GM12878 (cell line): ENCODE results near the gene ALMS1. TPM values are rescaled to one million over a fixed set of nuclear protein-coding genes. Genes with fewer than 3 reads are reported as not detected.
A peak's percentile ranks its signal among the peaks of the same experiment; 100 is the strongest.

Experiments used
- ATF3 ChIP-seq: IDR thresholded peaks from 2 replicates; pipeline ENCODE4 v1.6.1; 2011; ENCODE audit warnings: low read depth, mild to moderate bottlenecking, low read length, moderate library complexity, borderline replicate concordance; ENCODE audit errors: extremely low read depth
- BCLAF1 ChIP-seq: fragments of 450-650 bp; IDR thresholded peaks from 2 replicates; pipeline ENCODE4 v1.6.1; 2017; ENCODE audit warnings: antibody characterized with exemption, mild to moderate bottlenecking, moderate library complexity
- ESRRA ChIP-seq: IDR thresholded peaks from 2 replicates; pipeline ENCODE4 v1.6.1; 2012; ENCODE audit warnings: mild to moderate bottlenecking, low read length, improper control_type of control experiment
- EZH2 ChIP-seq: IDR thresholded peaks from 2 replicates; pipeline ENCODE4 v1.6.1; 2012; ENCODE audit warnings: low read depth, mild to moderate bottlenecking, control low read depth, inconsistent platforms, low read length, borderline replicate concordance; ENCODE audit not compliant: control insufficient read depth
- FOXK2 ChIP-seq: fragments of 450-650 bp; IDR thresholded peaks from 2 replicates; pipeline ENCODE4 v1.6.1; 2017; ENCODE audit warnings: mild to moderate bottlenecking, moderate library complexity
- IRF4 ChIP-seq: IDR thresholded peaks from 2 replicates; pipeline ENCODE4 v1.6.1; 2011; ENCODE audit warnings: low read depth, low read length
- JUNB ChIP-seq: IDR thresholded peaks from 2 replicates; pipeline ENCODE4 v1.6.1; 2016; ENCODE audit warnings: antibody characterized with exemption, mild to moderate bottlenecking
- NFXL1 ChIP-seq: fragments of 450-650 bp; IDR thresholded peaks from 2 replicates; pipeline ENCODE4 v1.6.1; 2017; ENCODE audit warnings: antibody characterized with exemption, mild to moderate bottlenecking, borderline replicate concordance
- NFYB ChIP-seq: IDR thresholded peaks from 2 replicates; pipeline ENCODE4 v1.6.1; 2011; ENCODE audit warnings: low read depth, mild to moderate bottlenecking, low read length, improper control_type of control experiment, moderate library complexity; ENCODE audit not compliant: insufficient read depth
- NKRF ChIP-seq: fragments of 450-650 bp; conservative IDR thresholded peaks from 2 replicates; pipeline ENCODE4 v1.6.1; 2017; ENCODE audit warnings: mild to moderate bottlenecking, moderate library complexity
- PML ChIP-seq: IDR thresholded peaks from 2 replicates; pipeline ENCODE4 v1.6.1; 2012; ENCODE audit warnings: low read length, inconsistent platforms
- POLR2A ChIP-seq: IDR thresholded peaks from 2 replicates; pipeline ENCODE4 v1.6.1; 2011; ENCODE audit warnings: low read depth, mild to moderate bottlenecking, low read length
- RELA ChIP-seq: fragments of 450-650 bp; IDR thresholded peaks from 2 replicates; pipeline ENCODE4 v1.8.0; 2014; ENCODE audit warnings: borderline replicate concordance; ENCODE audit not compliant: partially characterized antibody
- RUNX3 ChIP-seq: IDR thresholded peaks from 2 replicates; pipeline ENCODE4 v1.6.1; 2012; ENCODE audit warnings: low read length, inconsistent platforms
- SIX5 ChIP-seq: IDR thresholded peaks from 2 replicates; pipeline ENCODE4 v1.6.1; 2011; ENCODE audit warnings: mild to moderate bottlenecking, low read depth, low read length, moderate library complexity; ENCODE audit not compliant: severe bottlenecking
- SMAD1 ChIP-seq: fragments of 450-650 bp; IDR thresholded peaks from 2 replicates; pipeline ENCODE4 v1.6.1; 2018; ENCODE audit warnings: mild to moderate bottlenecking, low read depth; ENCODE audit not compliant: partially characterized antibody
- SREBF1 ChIP-seq: IDR thresholded peaks from 2 replicates; pipeline ENCODE4 v1.6.1; 2012; ENCODE audit warnings: mild to moderate bottlenecking, low read length
- TAF1 ChIP-seq: IDR thresholded peaks from 2 replicates; pipeline ENCODE4 v1.6.1; 2011; ENCODE audit warnings: mild to moderate bottlenecking, low read depth, low read length, borderline replicate concordance
- YY1 ChIP-seq: IDR thresholded peaks from 2 replicates; pipeline ENCODE4 v1.6.1; 2011; ENCODE audit warnings: low read depth, mild to moderate bottlenecking, low read length
- ZZZ3 ChIP-seq: IDR thresholded peaks from 2 replicates; pipeline ENCODE4 v1.6.1; 2011; ENCODE audit warnings: low read depth; ENCODE audit not compliant: control insufficient read depth, insufficient read length
- polyA plus RNA-seq, 11 experiments: library from polyadenylated mRNA; depleted of rRNA in 4 of 11; unstranded in 6 of 11; stranded (reverse) in 5 of 11; fragments of >200 nt; fragmentation: Nextera tagmentation in 4 of 11; fragmentation: Illumina TruSeq in 1 of 11; extraction: Ambion mirVana in 4 of 11; extraction: Trizol in 1 of 11; gene quantifications; 1 replicate in 1 of 11; 2 replicates in 10 of 11; pipeline versions ENCODE4 v1.2.1 to v1.2.3, GENCODE V29; 2011 to 2016; ENCODE audit warnings: inconsistent platforms in 2 of 11, missing spikeins in 2 of 11, low read depth in 1 of 11
- total RNA-seq, 4 experiments: library from RNA; depleted of rRNA in 3 of 4; stranded (reverse); fragments of >200 nt in 3 of 4; fragmentation: Illumina TruSeq in 1 of 4; extraction: Trizol in 1 of 4; gene quantifications; 2 replicates each; pipeline versions ENCODE4 v1.2.1 to v1.2.3, GENCODE V29; 2013 to 2021
- TF ChIP-seq, protein P1 (sequence below): fragments of 150-350 bp; IDR thresholded peaks from 2 replicates; pipeline ENCODE4 v1.6.1; 2014; ENCODE audit warnings: mild to moderate bottlenecking, low read depth, low read length
- TF ChIP-seq, protein P2 (sequence below): fragments of 450-650 bp; IDR thresholded peaks from 2 replicates; pipeline ENCODE4 v1.6.1; 2017; ENCODE audit warnings: mild to moderate bottlenecking

ALMS1 gene
- total and polyA plus RNA-seq, 10 of the 15 experiments (the other 5 are each of a cell fraction or from before 2014, with no cell fraction given), result 1.1 to 25.8 (median 10.6) TPM

DNA sequence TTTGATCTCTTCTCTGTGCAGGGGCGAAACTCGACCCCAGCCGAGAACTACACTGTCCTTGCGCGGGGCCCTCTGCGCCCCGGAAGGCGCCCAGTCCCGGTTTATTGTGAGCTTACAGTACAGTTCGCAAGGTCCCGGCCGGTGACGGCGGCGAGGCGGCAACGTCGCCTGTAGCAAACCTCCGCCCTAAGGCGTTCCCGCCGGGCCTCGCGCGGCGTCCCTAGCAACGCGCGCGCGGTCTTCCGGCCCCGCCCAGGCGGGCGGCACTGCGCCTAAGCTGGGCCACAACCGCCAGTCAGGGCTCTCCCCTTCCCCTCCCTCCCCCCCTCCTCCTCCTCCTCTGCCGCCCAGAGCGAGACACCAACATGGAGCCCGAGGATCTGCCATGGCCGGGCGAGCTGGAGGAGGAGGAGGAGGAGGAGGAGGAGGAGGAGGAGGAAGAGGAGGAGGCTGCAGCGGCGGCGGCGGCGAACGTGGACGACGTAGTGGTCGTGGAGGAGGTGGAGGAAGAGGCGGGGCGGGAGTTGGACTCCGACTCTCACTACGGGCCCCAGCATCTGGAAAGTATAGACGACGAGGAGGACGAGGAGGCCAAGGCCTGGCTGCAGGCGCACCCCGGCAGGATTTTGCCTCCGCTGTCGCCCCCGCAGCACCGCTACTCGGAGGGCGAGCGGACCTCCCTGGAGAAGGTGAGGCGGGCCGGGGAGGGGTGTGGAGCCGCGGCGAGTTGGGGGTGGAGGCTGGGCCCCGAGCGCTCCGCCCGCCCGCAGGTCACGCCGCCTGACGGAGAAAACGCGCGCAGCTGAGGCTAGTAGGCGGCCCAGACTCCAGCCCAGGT is at the start of gene ALMS1 (continued):
- TF ChIP-seq NFXL1 (peak; percentile 98), RELA (peak; percentile 26), SREBF1 (no peak), ZZZ3 (no peak), ATF3 (no peak), BCLAF1 (no peak), PML (0 out of 2 replicates have a peak, but pooled peaks have one; percentile 28), TAF1 (peak; percentile 60; the same call in 1 of the 2 replicates), YY1 (peak; percentile 42), ESRRA (no peak), FOXK2 (no peak), SIX5 (no peak), NKRF (peak; percentile 83), RUNX3 (no peak), SMAD1 (no peak), POLR2A (peak; percentile 76), IRF4 (0 out of 2 replicates have a peak, but pooled peaks have one; percentile 9), EZH2 (no peak), JUNB (no peak), NFYB (no peak)
- TF ChIP-seq, protein P1, sequence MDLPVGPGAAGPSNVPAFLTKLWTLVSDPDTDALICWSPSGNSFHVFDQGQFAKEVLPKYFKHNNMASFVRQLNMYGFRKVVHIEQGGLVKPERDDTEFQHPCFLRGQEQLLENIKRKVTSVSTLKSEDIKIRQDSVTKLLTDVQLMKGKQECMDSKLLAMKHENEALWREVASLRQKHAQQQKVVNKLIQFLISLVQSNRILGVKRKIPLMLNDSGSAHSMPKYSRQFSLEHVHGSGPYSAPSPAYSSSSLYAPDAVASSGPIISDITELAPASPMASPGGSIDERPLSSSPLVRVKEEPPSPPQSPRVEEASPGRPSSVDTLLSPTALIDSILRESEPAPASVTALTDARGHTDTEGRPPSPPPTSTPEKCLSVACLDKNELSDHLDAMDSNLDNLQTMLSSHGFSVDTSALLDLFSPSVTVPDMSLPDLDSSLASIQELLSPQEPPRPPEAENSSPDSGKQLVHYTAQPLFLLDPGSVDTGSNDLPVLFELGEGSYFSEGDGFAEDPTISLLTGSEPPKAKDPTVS, result no peak
- TF ChIP-seq, protein P2, sequence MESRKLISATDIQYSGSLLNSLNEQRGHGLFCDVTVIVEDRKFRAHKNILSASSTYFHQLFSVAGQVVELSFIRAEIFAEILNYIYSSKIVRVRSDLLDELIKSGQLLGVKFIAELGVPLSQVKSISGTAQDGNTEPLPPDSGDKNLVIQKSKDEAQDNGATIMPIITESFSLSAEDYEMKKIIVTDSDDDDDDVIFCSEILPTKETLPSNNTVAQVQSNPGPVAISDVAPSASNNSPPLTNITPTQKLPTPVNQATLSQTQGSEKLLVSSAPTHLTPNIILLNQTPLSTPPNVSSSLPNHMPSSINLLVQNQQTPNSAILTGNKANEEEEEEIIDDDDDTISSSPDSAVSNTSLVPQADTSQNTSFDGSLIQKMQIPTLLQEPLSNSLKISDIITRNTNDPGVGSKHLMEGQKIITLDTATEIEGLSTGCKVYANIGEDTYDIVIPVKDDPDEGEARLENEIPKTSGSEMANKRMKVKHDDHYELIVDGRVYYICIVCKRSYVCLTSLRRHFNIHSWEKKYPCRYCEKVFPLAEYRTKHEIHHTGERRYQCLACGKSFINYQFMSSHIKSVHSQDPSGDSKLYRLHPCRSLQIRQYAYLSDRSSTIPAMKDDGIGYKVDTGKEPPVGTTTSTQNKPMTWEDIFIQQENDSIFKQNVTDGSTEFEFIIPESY, result no peak
